HEK293 (cell line): ENCODE results near the gene SHROOM3.

Source experiments
- CTCF ChIA-PET: fragments of 350-600 bp; formaldehyde crosslinking; extraction: SDS; loops from one replicate; lab custom pipeline; 2021; ENCODE audit warnings: antibody characterized with exemption; lab: Yijun Ruan, JAX
- POLR2A ChIA-PET: fragments of 300-600 bp; formaldehyde crosslinking; extraction: SDS; loops from one replicate; lab custom pipeline; 2020; ENCODE audit warnings: antibody characterized with exemption, inconsistent platforms; lab: Yijun Ruan, JAX
- H3K27ac ChIP-seq: fragments of 200-500 bp; sonication (Bioruptor generic); 2 replicates; pipeline ENCODE4 v1.5.1; 2014; ENCODE audit warnings: low read depth, low read length, control low read depth, inconsistent platforms; ENCODE audit errors: extremely low read depth
- H3K36me3 ChIP-seq, 2 experiments: fragments of 200-500 bp in 1 of 2; sonication (Bioruptor generic) in 1 of 2; 1 replicate in 1 of 2; 2 replicates in 1 of 2; pipeline ENCODE4 v1.5.1; 2014 to 2017; ENCODE audit warnings: inconsistent platforms in 2 of 2, low read length in 2 of 2; ENCODE audit not compliant: control insufficient read depth in 2 of 2, insufficient read depth in 1 of 2
- H3K4me1 ChIP-seq: fragments of 200-500 bp; sonication (Bioruptor generic); 2 replicates; pipeline ENCODE4 v1.5.1; 2014; ENCODE audit warnings: mild to moderate bottlenecking, low read length, inconsistent platforms; ENCODE audit not compliant: control insufficient read depth, insufficient read depth
- H3K4me3 ChIP-seq: 2 replicates; pipeline ENCODE4 v1.5.1; 2011; ENCODE audit warnings: low read depth, mild to moderate bottlenecking, control low read depth, low read length, moderate library complexity
- H3K9me3 ChIP-seq: fragments of 200-500 bp; sonication (Bioruptor generic); 2 replicates; pipeline ENCODE4 v1.5.1; 2014; ENCODE audit warnings: low read depth, low read length, inconsistent platforms; ENCODE audit not compliant: control insufficient read depth, insufficient read depth
- BCL6B ChIP-seq: fragments of 450-650 bp; formaldehyde crosslinking; IDR thresholded peaks from 2 replicates; pipeline ENCODE4 v1.5.1; 2017; ENCODE audit warnings: missing biosample characterization, missing genetic modification characterization
- FEZF1 ChIP-seq: fragments of 450-650 bp; formaldehyde crosslinking; IDR thresholded peaks from 2 replicates; pipeline ENCODE4 v1.5.1; 2016; ENCODE audit warnings: missing biosample characterization, missing genetic modification characterization
- IKZF3 ChIP-seq: fragments of 450-650 bp; IDR thresholded peaks from 2 replicates; pipeline ENCODE4 v1.5.0; 2018; ENCODE audit warnings: missing biosample characterization, mild to moderate bottlenecking, missing genetic modification characterization, moderate library complexity
- KLF9 ChIP-seq: fragments of 450-650 bp; formaldehyde crosslinking; IDR thresholded peaks from 2 replicates; pipeline ENCODE4 v1.5.1; 2016; ENCODE audit warnings: missing biosample characterization, missing genetic modification characterization, low read depth
- YY1 ChIP-seq: fragments of 450-650 bp; formaldehyde crosslinking; IDR thresholded peaks from 2 replicates; pipeline ENCODE4 v1.5.1; 2018; ENCODE audit warnings: missing biosample characterization, missing genetic modification characterization
- ZNF114 ChIP-seq: fragments of 450-650 bp; formaldehyde crosslinking; IDR thresholded peaks from 2 replicates; pipeline ENCODE4 v1.5.0; 2017; ENCODE audit warnings: missing biosample characterization, missing genetic modification characterization
- ZNF157 ChIP-seq: fragments of 450-650 bp; formaldehyde crosslinking; IDR thresholded peaks from 2 replicates; pipeline ENCODE4 v1.5.1; 2016; ENCODE audit warnings: missing biosample characterization, missing genetic modification characterization
- ZNF175 ChIP-seq: fragments of 450-650 bp; formaldehyde crosslinking; IDR thresholded peaks from 2 replicates; pipeline ENCODE4 v1.5.1; 2016; ENCODE audit warnings: missing biosample characterization, missing genetic modification characterization
- ZNF202 ChIP-seq: fragments of 450-650 bp; formaldehyde crosslinking; IDR thresholded peaks from 2 replicates; pipeline ENCODE4 v1.5.1; 2016; ENCODE audit warnings: missing biosample characterization, missing genetic modification characterization, borderline replicate concordance
- ZNF214 ChIP-seq: fragments of 450-650 bp; formaldehyde crosslinking; IDR thresholded peaks from 2 replicates; pipeline ENCODE4 v1.5.1; 2017; ENCODE audit warnings: missing biosample characterization, mild to moderate bottlenecking, missing genetic modification characterization, borderline replicate concordance
- ZNF274 ChIP-seq, 2 experiments: fragments of 200-500 bp in 1 of 2; fragments of 450-650 bp in 1 of 2; sonication (Bioruptor generic) in 1 of 2; formaldehyde crosslinking in 1 of 2; IDR thresholded peaks; 2 replicates each; pipeline versions ENCODE4 v1.5.1 to v1.6.1; 2014 to 2016; ENCODE audit warnings: borderline replicate concordance in 1 of 2, inconsistent platforms in 1 of 2, low read length in 1 of 2, missing biosample characterization in 1 of 2, missing genetic modification characterization in 1 of 2
- ZNF362 ChIP-seq: fragments of 450-650 bp; formaldehyde crosslinking; IDR thresholded peaks from 2 replicates; pipeline ENCODE4 v1.5.1; 2016; ENCODE audit warnings: missing biosample characterization, missing genetic modification characterization
- ZNF404 ChIP-seq: fragments of 450-650 bp; formaldehyde crosslinking; IDR thresholded peaks from 2 replicates; pipeline ENCODE4 v1.5.1; 2017; ENCODE audit warnings: missing biosample characterization, missing genetic modification characterization
- ZNF530 ChIP-seq: fragments of 450-650 bp; formaldehyde crosslinking; IDR thresholded peaks from 2 replicates; pipeline ENCODE4 v1.5.1; 2016; ENCODE audit warnings: low read depth, missing biosample characterization, missing genetic modification characterization
- ZNF596 ChIP-seq: fragments of 450-650 bp; IDR thresholded peaks from 2 replicates; pipeline ENCODE4 v1.5.0; 2018; ENCODE audit warnings: missing biosample characterization, mild to moderate bottlenecking, missing genetic modification characterization, moderate library complexity
- ZNF600 ChIP-seq: fragments of 450-650 bp; formaldehyde crosslinking; IDR thresholded peaks from 2 replicates; pipeline ENCODE4 v1.5.1; 2016; ENCODE audit warnings: missing biosample characterization, missing genetic modification characterization
- ZNF621 ChIP-seq: fragments of 450-650 bp; formaldehyde crosslinking; IDR thresholded peaks from 2 replicates; pipeline ENCODE4 v1.5.1; 2017; ENCODE audit warnings: missing biosample characterization, missing genetic modification characterization
- ZXDB ChIP-seq: fragments of 450-650 bp; formaldehyde crosslinking; IDR thresholded peaks from 2 replicates; pipeline ENCODE4 v1.5.1; 2016; ENCODE audit warnings: missing biosample characterization, missing genetic modification characterization
- TF ChIP-seq, protein P1 (sequence below): fragments of 450-650 bp; formaldehyde crosslinking; IDR thresholded peaks from 2 replicates; pipeline ENCODE4 v1.5.1; 2016; ENCODE audit warnings: missing biosample characterization, missing genetic modification characterization, low read depth

The SHROOM3 gene

GRCh38 chr4:76610751-76611547 lies 175.9 kb downstream of the SHROOM3 start:
- no peaks in the 10 kb centered on the region for H3K9me3 ChIP-seq
- H3K4me3 ChIP-seq: no peak overlapping the region
- CTCF ChIA-PET: interaction anchor here (0.6 to 1.1 kb wide), 5 partner anchors 15 to 270 kb away, joined by 3 to 5 read pairs (median 3); no protein-coding TSS in a partner anchor
- no peak overlapping the region; the same call in 1 of the 2 replicates for H3K27ac ChIP-seq
- H3K36me3 ChIP-seq: no peaks in the 10 kb centered on the region
- TF ChIP-seq ZXDB (peak; percentile 25; the same call in 1 of the 2 replicates), BCL6B (tag by site-specific recombination) (no peak), YY1 (no peak), ZNF202 (no peak), ZNF157 (no peak), ZNF114 (tag by site-specific recombination) (no peak), ZNF596 (tag by site-specific recombination) (0 out of 2 replicates have a peak, but pooled peaks have one; percentile 28), ZNF530 (tag by site-specific recombination) (no peak), ZNF362 (tag by site-specific recombination) (0 out of 2 replicates have a peak, but pooled peaks have one; percentile 27)
- TF ChIP-seq, all 188 proteins: peak for 3
- POLR2A ChIA-PET: no interaction called here
- peaks cover 13% of the 10 kb centered on the region for H3K4me1 ChIP-seq

GRCh38 chr4:76611616-76612207 lies 176.7 kb downstream of the SHROOM3 start:
- Histone ChIP-seq H3K9me3 (no peaks in the 10 kb centered on the region), H3K4me3 (no peak overlapping the region), H3K27ac (no peak overlapping the region), H3K36me3 (no peaks in the 10 kb centered on the region), H3K4me1 (peaks cover 13% of the 10 kb centered on the region)
- CTCF ChIA-PET: interaction anchor here (0.7 kb wide), 1 partner anchor 269 kb away, joined by 3 read pairs; no protein-coding TSS in a partner anchor
- TF ChIP-seq ZNF621 (tag by site-specific recombination) (no peak), FEZF1 (tag by site-specific recombination) (no peak), ZNF600 (tag by site-specific recombination) (no peak), KLF9 (tag by site-specific recombination) (no peak), IKZF3 (tag by site-specific recombination) (no peak), ZXDB (no peak), ZNF175 (tag by site-specific recombination) (no peak), ZNF274 (IDR thresholded peaks at IDR 0.05; ENCODE audit: low read length) (no peak), ZNF274 (tag by site-specific recombination; IDR thresholded peaks at IDR 0.05; ENCODE audit: borderline replicate concordance) (no peak), ZNF214 (tag by site-specific recombination) (no peak), ZNF404 (tag by site-specific recombination) (no peak)
- TF ChIP-seq, protein P1, sequence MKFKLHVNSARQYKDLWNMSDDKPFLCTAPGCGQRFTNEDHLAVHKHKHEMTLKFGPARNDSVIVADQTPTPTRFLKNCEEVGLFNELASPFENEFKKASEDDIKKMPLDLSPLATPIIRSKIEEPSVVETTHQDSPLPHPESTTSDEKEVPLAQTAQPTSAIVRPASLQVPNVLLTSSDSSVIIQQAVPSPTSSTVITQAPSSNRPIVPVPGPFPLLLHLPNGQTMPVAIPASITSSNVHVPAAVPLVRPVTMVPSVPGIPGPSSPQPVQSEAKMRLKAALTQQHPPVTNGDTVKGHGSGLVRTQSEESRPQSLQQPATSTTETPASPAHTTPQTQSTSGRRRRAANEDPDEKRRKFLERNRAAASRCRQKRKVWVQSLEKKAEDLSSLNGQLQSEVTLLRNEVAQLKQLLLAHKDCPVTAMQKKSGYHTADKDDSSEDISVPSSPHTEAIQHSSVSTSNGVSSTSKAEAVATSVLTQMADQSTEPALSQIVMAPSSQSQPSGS (tag by site-specific recombination): no peak
- POLR2A ChIA-PET: no interaction called here
